Stimulated activated CD4-positive, alpha-beta T cell treated with anti-CD3 and anti-CD28 coated beads, Interleukin-15, amount 100 ng/mL, for 48 hours (primary cell): ENCODE measurements around the gene MLLT10.
A peak's percentile ranks its signal among the peaks of the same experiment; 100 is the strongest.

Source experiments
- DNase-seq, 2 donors: peaks; one replicate each; pipeline ENCODE4 v3.0.0-alpha.2; 2020; ENCODE audit warnings: low read depth in 2 of 2

Gene MLLT10

GRCh38 chr10:21516242-21517131 lies 17.5 kb upstream of the MLLT10 start:
- no peak for DNase-seq

- no peak for DNase-seq
Measured at GRCh38 chr10:21517134-21518031, 16.6 kb upstream of the MLLT10 start.

- DNase-seq: no peak
Measured at GRCh38 chr10:21518149-21518640, 15.8 kb upstream of the MLLT10 start.

- no peak for DNase-seq
Measured at GRCh38 chr10:21518641-21519396, 15.2 kb upstream of the MLLT10 start.

GRCh38 chr10:21519397-21519933 lies 14.6 kb upstream of the MLLT10 start:
- no peak for DNase-seq

GRCh38 chr10:21519941-21520436 lies 14.0 kb upstream of the MLLT10 start:
- no peak for DNase-seq

GRCh38 chr10:21520509-21520908 lies 13.5 kb upstream of the MLLT10 start:
- DNase-seq: no peak

GRCh38 chr10:21520949-21521348 lies 13.1 kb upstream of the MLLT10 start:
- no peak for DNase-seq

GRCh38 chr10:21521751-21522533 lies 12.1 kb upstream of the MLLT10 start:
- DNase-seq: no peak

- DNase-seq: no peak
Measured at GRCh38 chr10:21522631-21523406, 11.2 kb upstream of the MLLT10 start.

- no peak for DNase-seq
Measured at GRCh38 chr10:21523557-21524008, 10.4 kb upstream of the MLLT10 start.

- no peak for DNase-seq
Measured at GRCh38 chr10:21524131-21524525, 9.9 kb upstream of the MLLT10 start.

GRCh38 chr10:21524526-21525366 lies 9.3 kb upstream of the MLLT10 start:
- no peak for DNase-seq

- DNase-seq: peak in 1 of 2 donors; percentile 45
Measured at GRCh38 chr10:21525367-21526187, 8.5 kb upstream of the MLLT10 start, which contains the start of gene SKIDA1. TSS of gene SKIDA1 (minus strand) at chr10:21525682. CDS start at chr10:21517822, 7,860 bp downstream.

GRCh38 chr10:21526188-21526859 lies 7.7 kb upstream of the MLLT10 start:
- peak in 1 of 2 donors; percentile 34 for DNase-seq

- no peak for DNase-seq
Measured at GRCh38 chr10:21526860-21527597, 7.0 kb upstream of the MLLT10 start.
